ENCODE data around the gene PSMB1. TPM values are rescaled to one million over a fixed set of nuclear protein-coding genes. Genes with fewer than 3 reads are reported as not detected.
A peak's percentile ranks its signal among the peaks of the same experiment; 100 is the strongest.

Gene PSMB1
- total and polyA plus RNA-seq, 9 of the 15 experiments (the other 6 are each of a cell fraction or from before 2014, with no cell fraction given), result 447 to 2,953 (median 884) TPM

DNA sequence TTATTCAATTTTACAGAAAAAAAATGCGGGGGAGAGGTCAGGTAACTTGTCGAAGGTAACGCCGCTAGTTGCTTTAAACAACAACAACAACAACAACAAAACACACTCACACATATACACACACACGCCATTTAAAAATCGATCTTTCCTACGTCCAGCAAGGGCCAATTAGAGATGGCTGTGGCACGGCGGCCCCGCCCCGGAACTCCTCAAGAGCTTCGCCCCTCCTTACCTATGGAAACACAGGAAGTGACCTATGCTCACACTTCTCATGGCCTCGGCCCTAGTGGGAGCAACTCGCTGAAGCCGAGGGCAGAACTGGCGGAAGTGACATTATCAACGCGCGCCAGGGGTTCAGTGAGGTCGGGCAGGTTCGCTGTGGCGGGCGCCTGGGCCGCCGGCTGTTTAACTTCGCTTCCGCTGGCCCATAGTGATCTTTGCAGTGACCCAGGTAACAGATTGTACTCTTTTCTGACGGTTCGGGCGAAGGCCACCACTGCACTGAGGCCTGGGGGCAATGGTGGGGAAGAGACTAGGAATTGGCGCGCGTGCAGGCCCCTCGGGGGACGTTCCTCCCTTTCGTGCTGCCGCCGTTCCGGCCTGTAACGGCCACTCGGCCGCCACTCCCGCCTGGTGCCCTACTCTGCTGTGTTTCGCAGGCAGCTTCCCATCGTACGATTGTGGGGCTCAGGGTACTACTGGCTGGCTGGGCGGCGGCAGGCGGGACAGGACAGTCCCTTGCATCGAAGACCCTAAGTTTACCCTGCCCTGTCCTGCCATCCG is 1.1 kb upstream of the PSMB1 start, which contains the start of gene TBP (continued):
- TF ChIP-seq, protein P1, sequence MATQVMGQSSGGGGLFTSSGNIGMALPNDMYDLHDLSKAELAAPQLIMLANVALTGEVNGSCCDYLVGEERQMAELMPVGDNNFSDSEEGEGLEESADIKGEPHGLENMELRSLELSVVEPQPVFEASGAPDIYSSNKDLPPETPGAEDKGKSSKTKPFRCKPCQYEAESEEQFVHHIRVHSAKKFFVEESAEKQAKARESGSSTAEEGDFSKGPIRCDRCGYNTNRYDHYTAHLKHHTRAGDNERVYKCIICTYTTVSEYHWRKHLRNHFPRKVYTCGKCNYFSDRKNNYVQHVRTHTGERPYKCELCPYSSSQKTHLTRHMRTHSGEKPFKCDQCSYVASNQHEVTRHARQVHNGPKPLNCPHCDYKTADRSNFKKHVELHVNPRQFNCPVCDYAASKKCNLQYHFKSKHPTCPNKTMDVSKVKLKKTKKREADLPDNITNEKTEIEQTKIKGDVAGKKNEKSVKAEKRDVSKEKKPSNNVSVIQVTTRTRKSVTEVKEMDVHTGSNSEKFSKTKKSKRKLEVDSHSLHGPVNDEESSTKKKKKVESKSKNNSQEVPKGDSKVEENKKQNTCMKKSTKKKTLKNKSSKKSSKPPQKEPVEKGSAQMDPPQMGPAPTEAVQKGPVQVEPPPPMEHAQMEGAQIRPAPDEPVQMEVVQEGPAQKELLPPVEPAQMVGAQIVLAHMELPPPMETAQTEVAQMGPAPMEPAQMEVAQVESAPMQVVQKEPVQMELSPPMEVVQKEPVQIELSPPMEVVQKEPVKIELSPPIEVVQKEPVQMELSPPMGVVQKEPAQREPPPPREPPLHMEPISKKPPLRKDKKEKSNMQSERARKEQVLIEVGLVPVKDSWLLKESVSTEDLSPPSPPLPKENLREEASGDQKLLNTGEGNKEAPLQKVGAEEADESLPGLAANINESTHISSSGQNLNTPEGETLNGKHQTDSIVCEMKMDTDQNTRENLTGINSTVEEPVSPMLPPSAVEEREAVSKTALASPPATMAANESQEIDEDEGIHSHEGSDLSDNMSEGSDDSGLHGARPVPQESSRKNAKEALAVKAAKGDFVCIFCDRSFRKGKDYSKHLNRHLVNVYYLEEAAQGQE (IDR thresholded peaks at IDR 0.05; ENCODE audit: borderline replicate concordance), result no peak
- TF ChIP-seq, protein P1 (CRISPR knock-in tag; IDR thresholded peaks at IDR 0.05; ENCODE audit: low read depth), result 0 out of 2 replicates have a peak, but pooled peaks have one; percentile 65
- peak; percentile 98 for TF ChIP-seq GABPA (tag; conservative IDR thresholded peaks at IDR 0.05; ENCODE audit: low read depth)
- TF ChIP-seq TCF3 (CRISPR knock-in tag; IDR thresholded peaks at IDR 0.05), result peak; percentile 8; the same call in 1 of the 2 replicates
- peak; percentile 91 for TF ChIP-seq CXXC5 (CRISPR knock-in tag; IDR thresholded peaks at IDR 0.05)
- peak; percentile 52 to 62 for TF ChIP-seq NRF1 (conservative IDR thresholded peaks at IDR 0.05 in 1 of 2, IDR thresholded peaks at IDR 0.05 in 1 of 2)
- 0 out of 2 replicates have a peak, but pooled peaks have one; percentile 5 for TF ChIP-seq RAD51 (IDR thresholded peaks at IDR 0.05; ENCODE audit: borderline replicate concordance, low read depth)
- TF ChIP-seq GTF2E2 (tag; IDR thresholded peaks at IDR 0.05), result no peak
- peak; percentile 72 for TF ChIP-seq L3MBTL2 (IDR thresholded peaks at IDR 0.05)
- peak; percentile 45 to 89 (median 88) for TF ChIP-seq YY1 (IDR thresholded peaks at IDR 0.05; ENCODE audit: borderline replicate concordance in 1 of 3, control insufficient read depth in 1 of 3, extremely low read depth in 1 of 3, insufficient read depth in 3 of 3, insufficient read length in 1 of 3, insufficient replicate concordance in 2 of 3, low read depth in 1 of 3, low read length in 2 of 3)
- 0 out of 4 replicates have a peak, but pooled peaks of 1 of the 2 experiments have one; percentile 4 for TF ChIP-seq RAD21 (CRISPR knock-in tag; conservative IDR thresholded peaks at IDR 0.05 in 1 of 2, IDR thresholded peaks at IDR 0.05 in 1 of 2)
- TF ChIP-seq ZNF77 (CRISPR knock-in tag; IDR thresholded peaks at IDR 0.05), result no peak
- TF ChIP-seq TEAD4 (IDR thresholded peaks at IDR 0.05; ENCODE audit: low read length), result 0 out of 2 replicates have a peak, but pooled peaks have one; percentile 36
- peak; percentile 87; the same call in 1 of the 2 replicates for TF ChIP-seq TEAD4 (CRISPR knock-in tag; IDR thresholded peaks at IDR 0.05; ENCODE audit: borderline replicate concordance)
- TF ChIP-seq STAT5B (CRISPR knock-in tag; IDR thresholded peaks at IDR 0.05), result no peak
- peak; percentile 91 for TF ChIP-seq DIDO1 (tag; IDR thresholded peaks at IDR 0.05; ENCODE audit: low read depth)
- TF ChIP-seq TRIM24 (IDR thresholded peaks at IDR 0.05), result peak in 1 of 2 experiments; percentile 51; a peak in 1 of 4 replicates
- TF ChIP-seq CTBP1 (IDR thresholded peaks at IDR 0.05; ENCODE audit: borderline replicate concordance), result peak; percentile 81
- TF ChIP-seq LARP7 (IDR thresholded peaks at IDR 0.05), result 0 out of 2 replicates have a peak, but pooled peaks have one; percentile 54
- TF ChIP-seq EP300 (IDR thresholded peaks at IDR 0.05; ENCODE audit: low read length), result peak; percentile 63; the same call in 1 of the 2 replicates

All from K562 (cell line).